ENCODE measurements around the gene TUT7.

TUT7 gene

GRCh38 chr9:86356871-86357866 is 3.0 kb upstream of the TUT7 start:
- no peaks in the 10 kb centered on the region for H3K9me3 Mint-ChIP-seq
- no peak overlapping the region for H3K27ac Mint-ChIP-seq
- no peak for DNase-seq
- H3K27me3 Mint-ChIP-seq (ENCODE audit: low read depth, poor library complexity) = peaks cover 28% of the 10 kb centered on the region
- no peak for TF ChIP-seq CTCF (IDR thresholded peaks at IDR 0.05)
- peaks cover 26% of the 10 kb centered on the region for H3K4me1 Mint-ChIP-seq
- H3K36me3 Mint-ChIP-seq (ENCODE audit: low read depth) = no peaks in the 10 kb centered on the region
- no peak overlapping the region for H3K4me3 Mint-ChIP-seq

DNA sequence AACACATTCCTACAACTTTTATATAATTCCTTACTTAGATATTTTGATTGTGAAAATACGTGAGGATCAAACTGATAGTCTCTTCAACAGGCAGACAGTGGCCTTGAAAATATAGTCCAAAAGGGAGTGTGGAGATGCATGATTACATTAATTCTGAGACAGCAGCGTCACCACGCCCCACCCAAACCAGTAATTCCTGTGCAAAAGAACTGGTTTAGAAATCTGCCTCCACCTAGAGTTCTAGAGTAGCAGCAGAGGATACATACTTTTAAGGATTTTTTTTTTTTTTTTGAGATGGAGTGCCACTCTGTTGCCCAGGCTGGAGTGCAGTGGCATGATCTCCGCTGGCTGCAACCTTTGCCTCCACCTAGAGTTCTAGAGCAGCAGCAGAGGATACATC is 1.6 kb upstream of the TUT7 start:
- DNase-seq = no peak
- Mint-ChIP-seq H3K27me3 (ENCODE audit: low read depth, poor library complexity) (peaks cover 27% of the 10 kb centered on the region), H3K9me3 (no peaks in the 10 kb centered on the region), H3K27ac (no peak overlapping the region), H3K4me1 (peaks cover 36% of the 10 kb centered on the region), H3K36me3 (ENCODE audit: low read depth) (peaks cover 10% of the 10 kb centered on the region), H3K4me3 (peak overlapping the region; percentile 100)
- no peak for TF ChIP-seq CTCF (IDR thresholded peaks at IDR 0.05)

- Mint-ChIP-seq H3K36me3 (ENCODE audit: low read depth) (peaks cover 18% of the 10 kb centered on the region), H3K4me3 (peak overlapping the region; percentile 100)
- TF ChIP-seq CTCF (IDR thresholded peaks at IDR 0.05) = no peak
These were observed 654 bp upstream of the TUT7 start for GRCh38 chr9:86354818-86355309.

GRCh38 chr9:86353655-86354010 is 577 bp downstream of the TUT7 start:
- Mint-ChIP-seq H3K4me1 (peaks cover 36% of the 10 kb centered on the region), H3K36me3 (ENCODE audit: low read depth) (peaks cover 20% of the 10 kb centered on the region), H3K27me3 (ENCODE audit: low read depth, poor library complexity) (peaks cover 25% of the 10 kb centered on the region), H3K9me3 (no peaks in the 10 kb centered on the region), H3K4me3 (peak overlapping the region; percentile 100), H3K27ac (peak overlapping the region; percentile 99)
- DNase-seq = peak; percentile 23
- no peak for TF ChIP-seq CTCF (IDR thresholded peaks at IDR 0.05)

More at GRCh38 chr9:86354818-86355309, 654 bp upstream of the TUT7 start:
- no peak for DNase-seq
- Mint-ChIP-seq H3K27me3 (ENCODE audit: low read depth, poor library complexity) (peaks cover 25% of the 10 kb centered on the region), H3K4me1 (peaks cover 36% of the 10 kb centered on the region), H3K27ac (peak overlapping the region; percentile 54), H3K9me3 (no peaks in the 10 kb centered on the region)

GRCh38 chr9:86352440-86353077 is 1.7 kb downstream of the TUT7 start:
- Mint-ChIP-seq H3K4me1 (peaks cover 36% of the 10 kb centered on the region), H3K36me3 (ENCODE audit: low read depth) (peaks cover 23% of the 10 kb centered on the region), H3K27ac (no peak overlapping the region), H3K4me3 (peak overlapping the region; percentile 100), H3K27me3 (ENCODE audit: low read depth, poor library complexity) (peaks cover 19% of the 10 kb centered on the region), H3K9me3 (no peaks in the 10 kb centered on the region)
- no peak for DNase-seq
- TF ChIP-seq CTCF (IDR thresholded peaks at IDR 0.05) = no peak
